Jurkat, Clone E6-1 (cell line): ENCODE data around the gene FAM229B.
A peak's percentile ranks its signal among the peaks of the same experiment; 100 is the strongest.

Experiments used
- DNase-seq: peaks from one replicate; pipeline ENCODE4 v3.0.0-alpha.2; 2011; ENCODE audit warnings: low read depth, low spot score
- H3K4me3 ChIP-seq: 2 replicates; pipeline ENCODE4 v1.5.1; 2011; ENCODE audit warnings: mild to moderate bottlenecking, low read length, control low read depth, moderate library complexity

FAM229B gene

GRCh38 chr6:112122756-112123155 is 35.4 kb downstream of the FAM229B start:
- no peak for DNase-seq
- H3K4me3 ChIP-seq = no peak overlapping the region

- no peak for DNase-seq
- no peak overlapping the region for H3K4me3 ChIP-seq
These were observed 36.6 kb downstream of the FAM229B start for GRCh38 chr6:112123982-112124381.

GRCh38 chr6:112128208-112128607 is 40.8 kb downstream of the FAM229B start:
- no peak for DNase-seq

GRCh38 chr6:112130878-112131277 is 43.5 kb downstream of the FAM229B start:
- no peak for DNase-seq

More at GRCh38 chr6:112128208-112128607, 40.8 kb downstream of the FAM229B start:
- no peak overlapping the region for H3K4me3 ChIP-seq

GRCh38 chr6:112139052-112139451 is 51.7 kb downstream of the FAM229B start:
- H3K4me3 ChIP-seq = no peak overlapping the region
- DNase-seq = no peak

More at GRCh38 chr6:112130878-112131277, 43.5 kb downstream of the FAM229B start:
- H3K4me3 ChIP-seq = no peak overlapping the region

- H3K4me3 ChIP-seq = no peak overlapping the region
- no peak for DNase-seq
These were observed 54.3 kb downstream of the FAM229B start for GRCh38 chr6:112141707-112142106.

GRCh38 chr6:112144145-112144926 is 56.9 kb downstream of the FAM229B start:
- no peak overlapping the region for H3K4me3 ChIP-seq
- peak; percentile 4 for DNase-seq

GRCh38 chr6:112145080-112145573 is 57.7 kb downstream of the FAM229B start:
- no peak for DNase-seq
- no peak overlapping the region for H3K4me3 ChIP-seq

- DNase-seq = no peak
- H3K4me3 ChIP-seq = no peak overlapping the region
These were observed 60.7 kb downstream of the FAM229B start for GRCh38 chr6:112148103-112148502.

- H3K4me3 ChIP-seq = no peak overlapping the region
- DNase-seq = no peak
These were observed 61.8 kb downstream of the FAM229B start for GRCh38 chr6:112149236-112149635.

- no peak overlapping the region for H3K4me3 ChIP-seq
- no peak for DNase-seq
These were observed 62.4 kb downstream of the FAM229B start for GRCh38 chr6:112149719-112150263.

GRCh38 chr6:112150363-112150762 is 63.0 kb downstream of the FAM229B start:
- no peak for DNase-seq
- no peak overlapping the region for H3K4me3 ChIP-seq
